ENCODE data around the gene TFR2.

Gene TFR2

GRCh38 chr7:100611983-100612729 lies 29.2 kb downstream of the TFR2 start, which contains the start of gene MOSPD3:
Gene MOSPD3 (plus strand): TSS chr7:100612540. CDS start chr7:100612792, 252 bp downstream.
- DNase-seq = peak; percentile 99

- DNase-seq = no peak
These were observed 31.4 kb downstream of the TFR2 start for GRCh38 chr7:100609958-100610357.

GRCh38 chr7:100607111-100607510 lies 34.2 kb downstream of the TFR2 start:
- no peak for DNase-seq

GRCh38 chr7:100606313-100606712 lies 35.0 kb downstream of the TFR2 start:
- no peak for DNase-seq

- DNase-seq = no peak
These were observed 36.1 kb downstream of the TFR2 start for GRCh38 chr7:100604976-100605911.

- DNase-seq = peak; percentile 31
These were observed 37.0 kb downstream of the TFR2 start for GRCh38 chr7:100604028-100604975.

GRCh38 chr7:100603726-100604027 lies 37.7 kb downstream of the TFR2 start:
- no peak for DNase-seq

- no peak for DNase-seq
These were observed 38.2 kb downstream of the TFR2 start for GRCh38 chr7:100602889-100603725.

- DNase-seq = no peak
These were observed 40.7 kb downstream of the TFR2 start for GRCh38 chr7:100600730-100601038.

- DNase-seq = no peak
These were observed 41.2 kb downstream of the TFR2 start for GRCh38 chr7:100599911-100600729.

GRCh38 chr7:100598425-100598824 lies 42.9 kb downstream of the TFR2 start:
- DNase-seq = no peak

GRCh38 chr7:100595188-100595587 lies 46.2 kb downstream of the TFR2 start:
- no peak for DNase-seq

- no peak for DNase-seq
These were observed 49.8 kb downstream of the TFR2 start for GRCh38 chr7:100591596-100591995.

- DNase-seq = no peak
These were observed 51.1 kb downstream of the TFR2 start for GRCh38 chr7:100590077-100590737.

GRCh38 chr7:100589341-100589947 lies 51.9 kb downstream of the TFR2 start:
- DNase-seq = no peak

- no peak for DNase-seq
These were observed 52.9 kb downstream of the TFR2 start for GRCh38 chr7:100588438-100588837.

GRCh38 chr7:100586266-100587025 lies 54.9 kb downstream of the TFR2 start, which contains the start of gene FBXO24:
Gene FBXO24 (plus strand): TSS chr7:100586328. CDS start chr7:100586626, 298 bp downstream.
- DNase-seq = peak; percentile 100

GRCh38 chr7:100585511-100586265 lies 55.7 kb downstream of the TFR2 start, which contains the start of gene LRCH4:
Gene LRCH4 (minus strand): TSS chr7:100586129. CDS start chr7:100586100, 29 bp downstream.
- DNase-seq = peak; percentile 14
